SHP77 treated with DMSO at 0.1 percent for 48 hours (cell line): ENCODE measurements around the gene MYH11.
A peak's percentile ranks its signal among the peaks of the same experiment; 100 is the strongest.

Source experiments
- DNase-seq: peaks from one replicate; lab custom pipeline; 2025; lab: John Stamatoyannopoulos, UW

The MYH11 gene

GRCh38 chr16:15777533-15778203, 79.2 kb downstream of the MYH11 start:
- peak; percentile 3 for DNase-seq

- DNase-seq = no peak
These were observed 80.3 kb downstream of the MYH11 start for GRCh38 chr16:15776572-15776971.

- DNase-seq = no peak
These were observed 81.0 kb downstream of the MYH11 start for GRCh38 chr16:15775663-15776304.

GRCh38 chr16:15775209-15775608, 81.6 kb downstream of the MYH11 start:
- no peak for DNase-seq

- DNase-seq = no peak
These were observed 82.9 kb downstream of the MYH11 start for GRCh38 chr16:15773968-15774367.

- no peak for DNase-seq
These were observed 84.1 kb downstream of the MYH11 start for GRCh38 chr16:15772579-15773293.

- DNase-seq = no peak
These were observed 85.1 kb downstream of the MYH11 start for GRCh38 chr16:15771694-15772093.

GRCh38 chr16:15770512-15770911, 86.3 kb downstream of the MYH11 start:
- DNase-seq = no peak

GRCh38 chr16:15770107-15770506, 86.7 kb downstream of the MYH11 start:
- DNase-seq = no peak

GRCh38 chr16:15769239-15769638, 87.6 kb downstream of the MYH11 start:
- no peak for DNase-seq

GRCh38 chr16:15768201-15768600, 88.6 kb downstream of the MYH11 start:
- no peak for DNase-seq

GRCh38 chr16:15766918-15767317, 89.9 kb downstream of the MYH11 start:
- no peak for DNase-seq

GRCh38 chr16:15765880-15766279, 90.9 kb downstream of the MYH11 start:
- DNase-seq = no peak

- no peak for DNase-seq
These were observed 91.7 kb downstream of the MYH11 start for GRCh38 chr16:15765116-15765515.

GRCh38 chr16:15764112-15764511, 92.7 kb downstream of the MYH11 start:
- no peak for DNase-seq

- DNase-seq = no peak
These were observed 96.7 kb downstream of the MYH11 start for GRCh38 chr16:15760129-15760528.

GRCh38 chr16:15759070-15759469, 97.8 kb downstream of the MYH11 start:
- no peak for DNase-seq

- DNase-seq = no peak
These were observed 99.1 kb downstream of the MYH11 start for GRCh38 chr16:15757630-15758251.

GRCh38 chr16:15757077-15757386, 99.8 kb downstream of the MYH11 start:
- no peak for DNase-seq

- no peak for DNase-seq
These were observed 101.8 kb downstream of the MYH11 start for GRCh38 chr16:15754821-15755534.

GRCh38 chr16:15752717-15753488, 103.9 kb downstream of the MYH11 start:
- no peak for DNase-seq

GRCh38 chr16:15751940-15752339, 104.9 kb downstream of the MYH11 start:
- no peak for DNase-seq
